ENCODE results near the gene PDK4.
"Not testable (repeated sequence)": the region's sequence is repeated elsewhere in the genome, so short reads cannot be mapped to it uniquely, and the experiment has no call there.

The PDK4 gene

DNA sequence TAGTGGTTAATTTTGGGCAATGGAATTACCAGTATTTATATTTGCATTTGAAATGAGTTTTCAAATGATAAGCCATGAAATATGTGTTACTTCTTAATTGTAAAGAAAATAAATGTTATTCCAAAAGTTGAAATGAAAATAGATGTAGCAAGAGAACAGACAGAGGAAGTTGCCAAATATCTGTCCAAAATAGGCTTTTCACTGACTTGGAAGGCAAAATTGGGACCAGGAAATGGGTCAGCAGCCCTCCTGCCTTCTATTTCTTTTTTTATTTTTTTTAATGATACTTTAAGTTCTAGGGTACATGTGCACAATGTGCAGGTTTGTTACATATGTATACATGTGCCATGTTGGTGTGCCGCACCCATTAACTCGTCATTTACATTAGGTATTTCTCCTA is 8.1 kb upstream of the PDK4 start:
- not testable (repeated sequence) for DNase-seq

- no peak for DNase-seq
These were observed 6.1 kb upstream of the PDK4 start for GRCh38 chr7:95602421-95602820.

DNA sequence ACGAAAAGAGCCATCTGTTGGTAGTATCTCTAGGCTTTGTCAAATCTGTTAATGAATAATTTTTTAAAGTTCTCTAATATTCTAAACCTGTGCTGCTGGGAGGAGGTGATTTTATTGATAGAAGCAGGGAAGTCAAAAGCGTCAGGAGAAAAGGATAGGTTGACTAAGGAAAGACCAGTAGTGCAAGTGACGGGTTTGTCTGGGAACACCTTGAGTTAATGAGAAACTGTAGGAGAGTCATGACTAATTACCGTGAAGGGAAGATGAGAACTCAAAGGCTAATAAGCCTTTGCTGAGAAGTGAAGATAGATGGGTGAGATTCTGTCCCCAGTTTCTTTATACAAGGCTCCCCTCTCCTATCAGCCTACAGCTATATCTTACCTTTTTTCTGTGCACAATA is 5.0 kb upstream of the PDK4 start:
- no peak for DNase-seq

DNA sequence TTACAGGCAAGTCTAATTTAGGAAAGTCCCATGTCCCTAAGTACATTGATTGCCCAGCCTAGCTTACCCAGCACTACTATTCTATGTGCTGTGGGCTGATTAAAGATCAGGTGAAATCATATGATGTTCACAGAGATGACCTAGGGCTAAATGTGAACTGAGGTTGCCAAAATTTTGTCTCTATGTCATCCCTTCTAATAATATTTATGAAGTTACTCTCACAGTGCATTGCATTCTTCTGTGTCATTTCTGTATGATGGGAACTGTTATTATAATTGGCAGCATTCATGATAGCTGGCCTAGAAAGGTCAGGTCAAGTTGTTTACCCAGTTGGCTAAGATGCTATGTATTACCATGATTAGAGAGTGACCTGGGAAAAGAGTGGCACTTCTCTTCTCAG is 2.8 kb upstream of the PDK4 start:
- no peak for DNase-seq

- DNase-seq, result no peak
These were observed 2.2 kb upstream of the PDK4 start for GRCh38 chr7:95598511-95598910.

GRCh38 chr7:95595746-95596197 is 544 bp downstream of the PDK4 start:
- DNase-seq, result no peak

DNA sequence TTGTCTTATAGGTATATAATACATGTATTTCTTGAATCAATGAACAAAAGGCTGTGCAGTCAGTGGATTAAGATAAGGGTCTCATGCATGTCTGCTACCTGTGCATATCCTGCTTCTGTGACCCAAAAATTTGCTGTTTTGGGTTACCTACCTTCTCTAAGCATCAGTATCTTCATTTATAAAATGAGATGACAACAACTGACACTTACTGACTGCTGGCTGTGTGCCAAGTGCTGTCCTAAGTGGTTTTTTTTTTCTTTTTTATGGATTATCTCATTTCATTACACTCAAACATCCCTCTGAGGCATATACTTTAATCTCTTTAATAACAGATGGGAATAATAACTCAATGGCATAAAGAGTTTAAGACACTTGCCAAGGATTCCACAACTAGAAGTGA is 2.1 kb downstream of the PDK4 start:
- DNase-seq, result no peak

DNA sequence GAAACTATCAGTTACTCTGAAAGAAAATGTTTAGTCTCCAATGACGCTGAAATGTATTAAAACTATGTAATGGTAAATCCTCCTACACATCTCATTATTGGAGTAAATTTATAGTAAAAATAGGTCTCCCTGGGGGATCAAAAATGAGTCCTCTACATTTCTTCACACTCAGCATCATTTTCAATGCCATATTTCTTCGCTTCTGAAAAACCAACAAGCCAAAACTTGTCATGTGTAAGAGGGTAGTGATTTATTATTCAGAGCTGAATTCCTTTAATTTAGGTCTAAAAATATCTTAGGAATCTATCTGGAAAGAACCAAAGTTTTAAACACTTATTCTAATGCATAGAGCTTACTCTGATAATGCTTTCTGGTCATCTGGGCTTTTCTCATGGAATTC is 3.0 kb downstream of the PDK4 start:
- DNase-seq, result no peak

DNA sequence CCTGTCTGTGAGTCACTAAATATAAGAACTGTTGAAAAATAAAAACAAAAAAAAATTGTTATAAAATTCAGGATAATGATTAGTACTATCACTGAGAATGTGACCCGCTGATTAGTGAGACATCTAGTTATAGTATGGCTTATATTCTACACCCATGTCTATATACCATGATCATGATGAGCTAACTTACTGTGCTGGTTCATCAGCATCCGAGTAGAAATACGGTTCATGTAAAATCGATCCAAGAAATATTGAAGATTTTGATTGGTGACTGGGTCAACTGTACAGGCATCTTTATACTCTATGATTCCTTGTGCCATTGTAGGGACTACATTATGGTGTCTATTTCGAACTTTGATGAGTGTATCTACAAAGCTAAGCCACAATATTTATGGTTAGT is 3.7 kb downstream of the PDK4 start:
- no peak for DNase-seq

- no peak for DNase-seq
These were observed 5.7 kb downstream of the PDK4 start for GRCh38 chr7:95590387-95591248.

- DNase-seq, result no peak
These were observed 6.5 kb downstream of the PDK4 start for GRCh38 chr7:95589766-95590165.

- DNase-seq, result no peak
These were observed 7.3 kb downstream of the PDK4 start for GRCh38 chr7:95589031-95589430.

DNA sequence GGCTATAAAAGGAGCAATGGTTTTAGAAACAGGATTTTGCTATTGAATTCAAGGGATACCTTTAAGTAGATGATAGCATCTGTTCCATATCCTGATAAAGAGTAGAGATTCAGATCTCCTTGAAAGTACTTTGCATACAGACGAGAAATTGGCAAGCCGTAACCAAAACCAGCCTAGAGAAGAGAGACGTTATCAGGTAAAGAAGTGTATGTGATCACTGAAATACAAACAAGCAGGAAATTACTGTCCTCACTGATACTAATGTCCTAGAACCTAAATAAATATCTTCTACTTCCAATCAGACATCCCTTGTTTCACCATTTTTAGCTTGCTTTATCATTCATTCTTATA is 9.4 kb downstream of the PDK4 start:
- DNase-seq, result no peak

GRCh38 chr7:95585426-95585789 is 10.9 kb downstream of the PDK4 start:
- no peak for DNase-seq

DNA sequence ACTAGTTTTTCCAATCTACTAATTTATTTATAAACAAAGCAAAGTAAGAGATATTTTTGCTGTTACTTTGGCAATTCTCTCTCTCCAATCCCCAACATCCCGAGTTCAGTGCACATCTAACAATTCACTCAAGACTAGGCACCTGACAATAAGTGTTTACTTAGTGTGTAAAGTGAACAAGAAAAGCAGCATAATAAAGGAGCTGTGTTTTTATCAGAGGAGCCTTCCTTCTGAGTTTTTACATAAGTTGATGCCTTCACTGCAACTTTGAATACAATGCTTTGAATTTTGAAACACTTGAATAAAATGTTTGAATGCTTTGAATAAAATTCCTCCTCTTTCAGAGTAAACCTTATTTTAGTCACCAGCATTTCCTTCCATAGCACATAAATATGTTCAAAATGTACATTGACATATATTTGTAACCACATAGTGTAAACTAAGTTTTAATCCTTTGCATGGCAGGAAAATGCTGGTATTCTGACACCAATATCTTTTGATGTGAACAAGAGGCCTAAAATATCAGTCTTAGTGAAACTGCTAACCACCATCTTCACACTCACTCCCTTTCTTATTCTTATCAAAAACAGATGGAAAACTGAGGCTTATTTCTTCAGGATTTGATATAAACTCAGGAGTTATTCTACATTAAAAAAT is 11.4 kb downstream of the PDK4 start:
- DNase-seq, result no peak

GRCh38 chr7:95583834-95584621 is 12.3 kb downstream of the PDK4 start:
- no peak for DNase-seq

DNA sequence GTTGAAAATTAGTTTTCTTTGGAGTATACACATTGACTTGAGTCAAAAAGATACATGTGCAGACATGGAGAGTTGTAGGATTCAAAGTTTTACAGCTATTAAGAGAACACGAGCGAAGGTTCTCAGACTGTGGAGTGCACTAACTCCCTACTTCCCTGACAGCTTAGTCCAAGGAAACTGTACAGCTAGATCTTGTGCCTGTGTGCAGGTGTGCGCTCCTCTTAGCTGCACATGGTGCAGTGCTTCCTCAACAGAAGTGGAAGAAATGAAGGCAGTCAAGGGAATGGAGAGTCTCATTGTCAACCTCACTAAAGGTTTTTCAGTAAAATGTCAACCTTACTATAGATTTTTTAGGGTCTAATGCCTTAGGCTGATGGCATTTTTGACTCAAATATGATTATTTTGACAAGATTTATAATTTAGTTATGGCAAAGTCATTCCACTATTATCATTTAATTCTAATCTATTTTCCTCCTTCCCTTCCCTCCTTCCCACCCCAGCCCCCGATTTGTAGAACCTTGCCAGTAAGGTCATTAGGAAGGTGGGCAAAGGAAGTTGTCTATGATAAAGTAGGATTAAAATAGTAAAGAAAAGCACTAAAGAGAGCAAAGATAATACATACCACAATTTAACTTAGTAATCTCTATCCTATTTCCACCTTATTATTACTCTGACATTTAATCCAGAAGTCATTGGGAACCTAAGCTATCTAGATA is 13.6 kb downstream of the PDK4 start:
- no peak for DNase-seq

GRCh38 chr7:95581467-95581866 is 14.8 kb downstream of the PDK4 start:
- DNase-seq, result no peak

- no peak for DNase-seq
These were observed 17.0 kb downstream of the PDK4 start for GRCh38 chr7:95579318-95579717.

GRCh38 chr7:95578299-95578855 is 17.9 kb downstream of the PDK4 start:
- no peak for DNase-seq

DNA sequence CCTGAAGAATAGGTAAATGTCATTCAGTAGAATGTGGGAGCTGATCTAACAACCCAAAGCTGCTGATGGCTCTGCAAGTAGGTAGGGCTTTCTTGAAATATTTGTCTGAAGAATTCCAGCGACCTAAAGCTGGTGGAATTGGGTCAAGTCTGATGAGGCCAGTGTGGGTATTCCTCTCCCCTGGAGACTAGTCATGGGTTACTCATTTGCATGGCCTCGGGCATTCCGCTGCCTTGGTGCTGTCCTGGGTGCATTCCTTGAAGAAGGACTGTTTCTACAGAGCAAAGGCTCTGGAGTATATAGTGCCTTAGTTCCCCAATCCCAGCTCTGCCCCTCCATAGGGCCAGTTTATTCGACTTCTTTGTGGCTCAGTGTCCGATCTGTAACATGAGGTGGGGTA is 19.2 kb downstream of the PDK4 start:
- DNase-seq, result no peak

GRCh38 chr7:95569720-95570119 is 26.6 kb downstream of the PDK4 start:
- DNase-seq, result no peak

DNA sequence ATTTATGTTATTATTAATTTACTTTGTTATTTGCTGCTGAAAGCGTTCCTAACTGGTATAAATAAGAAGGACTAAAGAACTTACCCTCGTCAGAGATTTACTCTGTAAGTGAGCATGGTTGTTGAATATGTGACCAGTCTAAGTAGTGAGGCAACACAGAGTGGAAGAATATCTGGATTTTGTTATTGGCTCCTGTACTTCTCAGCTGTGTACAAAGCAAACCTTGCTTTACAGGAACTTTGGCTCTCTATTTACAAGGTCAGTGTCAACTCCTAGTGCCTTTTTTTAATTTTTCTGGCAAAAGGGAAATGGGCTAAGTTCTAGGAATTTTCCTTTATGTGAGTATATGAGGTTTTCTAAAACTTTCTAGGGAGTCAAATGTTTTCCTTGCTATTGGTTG is 35.6 kb downstream of the PDK4 start:
- DNase-seq, result no peak

Data from left hindlimb (tissue), 1 donor.